ENCODE results near the gene KRT75. TPM values are rescaled to one million over a fixed set of nuclear protein-coding genes. Genes with fewer than 3 reads are reported as not detected.

KRT75 gene
- total RNA-seq, 6 experiments from 2014 or later: not detected

DNA sequence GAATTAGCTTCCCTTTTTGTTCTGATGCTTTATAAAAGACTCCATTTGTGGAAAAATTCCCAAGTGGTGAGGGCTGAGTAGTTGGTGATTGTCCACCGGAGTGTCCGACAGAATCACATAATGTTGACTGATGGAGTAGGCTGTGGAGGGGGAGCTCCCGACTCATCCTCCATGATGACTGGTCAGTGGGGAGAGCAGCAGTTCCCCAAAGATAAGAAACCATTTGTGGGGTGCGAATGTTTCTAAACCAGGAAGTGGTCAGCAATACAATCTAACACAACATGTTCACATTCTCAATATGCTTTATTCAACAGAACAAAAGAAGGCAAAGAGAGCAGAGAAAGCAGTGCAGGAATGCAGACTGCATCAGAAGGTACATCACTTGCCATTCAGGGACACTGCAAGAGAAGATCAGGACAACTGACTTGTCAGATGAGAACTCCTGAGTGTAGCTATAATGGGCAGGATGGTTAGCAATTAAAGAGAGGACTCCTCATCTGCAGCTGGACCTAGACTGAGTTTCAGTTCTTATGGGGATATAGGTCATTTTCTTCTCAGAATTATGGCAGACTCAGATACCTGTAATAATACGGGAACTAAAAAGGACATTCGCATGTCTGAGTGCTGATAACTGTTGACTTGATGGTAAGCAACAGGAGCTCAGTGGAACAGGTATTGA, 12.3 kb upstream of the KRT75 start:
- H3K36me3 ChIP-seq: no peaks in the 10 kb centered on the region
- no peak for ATAC-seq
- no peak for TF ChIP-seq POLR2A (IDR thresholded peaks at IDR 0.05)
- TF ChIP-seq, protein P1, sequence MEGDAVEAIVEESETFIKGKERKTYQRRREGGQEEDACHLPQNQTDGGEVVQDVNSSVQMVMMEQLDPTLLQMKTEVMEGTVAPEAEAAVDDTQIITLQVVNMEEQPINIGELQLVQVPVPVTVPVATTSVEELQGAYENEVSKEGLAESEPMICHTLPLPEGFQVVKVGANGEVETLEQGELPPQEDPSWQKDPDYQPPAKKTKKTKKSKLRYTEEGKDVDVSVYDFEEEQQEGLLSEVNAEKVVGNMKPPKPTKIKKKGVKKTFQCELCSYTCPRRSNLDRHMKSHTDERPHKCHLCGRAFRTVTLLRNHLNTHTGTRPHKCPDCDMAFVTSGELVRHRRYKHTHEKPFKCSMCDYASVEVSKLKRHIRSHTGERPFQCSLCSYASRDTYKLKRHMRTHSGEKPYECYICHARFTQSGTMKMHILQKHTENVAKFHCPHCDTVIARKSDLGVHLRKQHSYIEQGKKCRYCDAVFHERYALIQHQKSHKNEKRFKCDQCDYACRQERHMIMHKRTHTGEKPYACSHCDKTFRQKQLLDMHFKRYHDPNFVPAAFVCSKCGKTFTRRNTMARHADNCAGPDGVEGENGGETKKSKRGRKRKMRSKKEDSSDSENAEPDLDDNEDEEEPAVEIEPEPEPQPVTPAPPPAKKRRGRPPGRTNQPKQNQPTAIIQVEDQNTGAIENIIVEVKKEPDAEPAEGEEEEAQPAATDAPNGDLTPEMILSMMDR (IDR thresholded peaks at IDR 0.05): no peak

DNA sequence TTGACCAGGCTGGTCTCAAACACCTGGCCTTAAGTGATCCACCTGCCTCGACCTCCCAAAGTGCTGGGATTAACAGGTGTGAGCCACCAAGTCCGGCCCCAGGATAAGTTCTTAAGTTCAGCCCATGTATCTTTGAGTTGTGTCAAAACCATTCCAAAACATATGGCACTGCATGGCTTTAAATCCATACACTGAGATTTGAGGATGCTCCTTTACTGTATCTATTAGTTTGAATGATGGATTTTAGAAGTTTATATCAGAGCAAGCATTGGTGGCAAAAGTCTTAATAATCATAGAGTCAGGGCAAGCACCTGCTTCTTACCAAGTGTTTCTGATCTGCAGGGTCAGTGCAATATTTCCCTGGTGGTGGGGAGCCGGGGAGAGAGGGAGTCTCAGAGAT, 11.7 kb upstream of the KRT75 start:
- no peak overlapping the region for H3K4me3 ChIP-seq
- 30% methylated on average over 2 of the region's 3 CpGs for WGBS (ENCODE audit: insufficient coverage, low coverage, low lambda C conversion rate, missing lambda C conversion rate)
- no peaks in the 10 kb centered on the region for H3K36me3 ChIP-seq
- no peaks in the 10 kb centered on the region for H3K27me3 ChIP-seq
- intact Hi-C loops (cut with DNase I): no loop called here
- no peak for TF ChIP-seq POLR2A (IDR thresholded peaks at IDR 0.05)
- TF ChIP-seq, protein P1 (IDR thresholded peaks at IDR 0.05): no peak
- H3K9me3 ChIP-seq: no peaks in the 10 kb centered on the region
- ATAC-seq (no peak), DNase-seq (no peak)
- no peak overlapping the region for H3K27ac ChIP-seq
- H3K4me1 ChIP-seq: no peaks in the 10 kb centered on the region

More for the DNA sequence above, 12.3 kb upstream of the KRT75 start:
- H3K4me1 ChIP-seq: no peaks in the 10 kb centered on the region
- intact Hi-C loops (cut with DNase I): no loop called here
- no peak overlapping the region for H3K4me3 ChIP-seq
- no peak for DNase-seq
- no peaks in the 10 kb centered on the region for H3K9me3 ChIP-seq
- no peaks in the 10 kb centered on the region for H3K27me3 ChIP-seq
- WGBS (ENCODE audit: insufficient coverage, low coverage, low lambda C conversion rate, missing lambda C conversion rate): 61% methylated on average over 6 of the region's 6 CpGs
- H3K27ac ChIP-seq: no peak overlapping the region

DNA sequence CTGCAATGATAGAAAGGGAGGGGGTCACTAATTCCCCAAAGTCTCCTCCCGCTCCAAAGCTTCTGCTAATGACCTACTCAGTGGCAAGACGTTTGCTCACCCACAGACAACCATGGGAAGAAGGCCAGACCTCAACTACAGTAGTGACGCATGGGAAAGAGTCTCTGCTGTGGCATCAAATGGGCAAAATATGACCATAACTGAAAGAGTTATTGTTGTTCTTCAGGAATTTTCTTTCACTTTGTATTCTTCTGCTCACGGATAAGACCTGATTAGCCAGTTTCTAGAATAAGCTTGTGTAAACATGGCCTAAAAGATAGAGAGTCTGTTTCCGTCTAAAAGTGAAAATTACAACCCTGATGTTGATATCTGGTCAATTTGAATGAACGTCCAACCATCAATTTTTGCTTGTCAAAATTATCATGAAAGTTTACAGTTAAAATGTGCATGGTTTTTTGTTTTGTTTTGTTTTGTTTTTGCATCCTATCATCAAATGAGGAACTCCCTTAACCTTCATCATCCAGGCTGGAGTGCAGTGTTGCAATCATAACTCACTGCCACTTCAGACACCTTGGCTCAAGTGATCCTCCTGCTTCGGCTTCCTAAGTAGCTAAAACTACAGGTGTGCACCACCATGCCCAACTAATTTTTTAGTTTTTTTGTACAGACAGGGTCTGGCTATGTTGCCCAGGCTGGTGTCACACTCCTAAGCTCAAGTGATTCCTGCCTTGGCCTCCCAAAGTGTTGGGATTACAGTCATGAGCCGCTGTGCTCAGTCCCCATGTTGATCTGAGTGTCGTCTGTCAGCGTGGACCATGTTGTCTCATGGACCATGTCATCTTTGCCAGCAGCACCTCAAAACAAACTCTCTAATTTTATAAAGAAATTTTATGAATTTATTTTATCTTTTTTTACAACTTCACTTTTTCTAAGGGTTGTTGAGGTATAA, 10.8 kb upstream of the KRT75 start:
- DNase-seq (no peak), ATAC-seq (no peak)
- no peaks in the 10 kb centered on the region for H3K27me3 ChIP-seq
- intact Hi-C loops (cut with DNase I): no loop called here
- 60% methylated on average over 9 of the region's 10 CpGs for WGBS (ENCODE audit: insufficient coverage, low coverage, low lambda C conversion rate, missing lambda C conversion rate)
- no peaks in the 10 kb centered on the region for H3K9me3 ChIP-seq
- no peak overlapping the region for H3K27ac ChIP-seq
- H3K36me3 ChIP-seq: no peaks in the 10 kb centered on the region
- H3K4me1 ChIP-seq: no peaks in the 10 kb centered on the region
- TF ChIP-seq POLR2A (IDR thresholded peaks at IDR 0.05): no peak
- TF ChIP-seq, protein P1 (IDR thresholded peaks at IDR 0.05): no peak
- no peak overlapping the region for H3K4me3 ChIP-seq

DNA sequence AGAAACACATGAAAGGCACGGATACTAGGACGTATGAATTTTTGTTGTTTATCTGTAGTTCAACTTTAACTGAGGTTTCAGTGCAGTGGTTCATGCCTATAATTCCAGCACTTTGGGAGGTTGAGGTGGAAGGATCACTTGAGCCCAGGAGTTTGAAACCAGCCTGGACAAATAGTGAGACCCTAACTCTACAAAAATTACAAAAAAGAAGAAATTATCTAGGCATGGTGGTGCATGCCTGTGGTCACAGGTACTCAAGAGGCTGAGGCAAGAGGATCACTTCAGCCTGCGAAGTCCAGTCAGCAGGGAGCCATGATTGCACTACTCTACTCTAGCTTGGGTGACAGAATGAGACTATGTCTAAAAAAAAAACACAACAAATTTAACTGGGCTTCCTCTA, 9.8 kb upstream of the KRT75 start:
- no peak for DNase-seq
- Histone ChIP-seq H3K36me3 (no peaks in the 10 kb centered on the region), H3K27me3 (no peaks in the 10 kb centered on the region), H3K4me1 (no peaks in the 10 kb centered on the region), H3K4me3 (no peak overlapping the region), H3K9me3 (no peaks in the 10 kb centered on the region), H3K27ac (no peak overlapping the region)
- TF ChIP-seq, protein P1 (IDR thresholded peaks at IDR 0.05): no peak
- TF ChIP-seq POLR2A (IDR thresholded peaks at IDR 0.05): no peak
- ATAC-seq: no peak
- intact Hi-C loops (cut with DNase I): no loop called here
- 74% methylated on average over 3 of the region's 3 CpGs for WGBS (ENCODE audit: insufficient coverage, low coverage, low lambda C conversion rate, missing lambda C conversion rate)

Data from right lobe of liver (tissue), 6 donors.